OCI-LY3 (cell line): ENCODE measurements around the gene CP.

Experiments used
- CTCF ChIP-seq: fragments of 200-600, 300-600 bp; sonication (generic); IDR thresholded peaks from 2 replicates; pipeline ENCODE4 v1.5.1; 2014; ENCODE audit warnings: antibody characterized with exemption, low read length, low read depth
- EZH2phosphoT487 ChIP-seq: fragments of 200-600 bp; shearing (Covaris generic); IDR thresholded peaks from 2 replicates; pipeline ENCODE4 v1.6.1; 2018; ENCODE audit warnings: antibody characterized with exemption, mixed run types, low read depth

GRCh38 chr3:149167898-149168297 is 53.7 kb downstream of the CP start:
- no peak for TF ChIP-seq CTCF
- TF ChIP-seq EZH2phosphoT487, result no peak
